K562 (cell line): Measurements from ENCODE around the gene DSP. TPM values are rescaled to one million over a fixed set of nuclear protein-coding genes. Genes with fewer than 3 reads are reported as not detected.
A peak's percentile ranks its signal among the peaks of the same experiment; 100 is the strongest.

Experiments
- ATAC-seq: fragments of 200-7000 bp; cut with Tn5 transposase; 3 replicates; pipeline ENCODE4 v1.9.1; 2020; ENCODE audit warnings: moderate library complexity
- BruUV-seq: library from RNA; stranded (reverse); fragments of 400-500 nt; replicated peaks from 2 replicates; lab custom pipeline; 2021; lab: Mats Ljungman, UMichigan
- CTCF ChIA-PET: fragments of 300-600 bp; formaldehyde crosslinking; extraction: SDS; loops from one replicate; lab custom pipeline; 2021; ENCODE audit warnings: low intra/inter-chr PET ratio; lab: Yijun Ruan, JAX
- POLR2A ChIA-PET: fragments of 300-600, 350-650 bp; sonication (Branson Sonifier 250); formaldehyde crosslinking; extraction: SDS; loops from one replicate; lab custom pipeline; 2021; ENCODE audit warnings: antibody characterized with exemption, inconsistent platforms; lab: Yijun Ruan, JAX
- DNase-seq, 4 experiments: peaks; one replicate each; pipeline versions ENCODE4 v3.0.0 to v3.0.0-alpha.2; 2011 to 2018; ENCODE audit warnings: low spot score in 3 of 4, mixed read lengths in 3 of 4; ENCODE audit errors: extremely low read depth in 1 of 4
- FAIRE-seq: peaks from 2 replicates; lab custom pipeline; 2011; peaks lifted over from hg19 to GRCh38; lab: Jason Lieb, UNC
- H2AFZ ChIP-seq: 2 replicates; pipeline ENCODE4 v1.6.0; 2011; ENCODE audit warnings: low read depth, low read length, control low read depth, inconsistent platforms
- H3K27ac ChIP-seq: fragments of 200-600 bp; 3 replicates; pipeline ENCODE4 v1.8.0; 2011; ENCODE audit warnings: low read depth, mild to moderate bottlenecking, control low read depth, inconsistent platforms, low read length, moderate library complexity, mixed read lengths; ENCODE audit errors: extremely low read depth
- H3K27me3 ChIP-seq, 2 experiments: fragments of 300-600 bp in 1 of 2; 2 replicates in 1 of 2; 3 replicates in 1 of 2; pipeline versions ENCODE4 v1.6.0 to v1.8.0; 2011; ENCODE audit warnings: inconsistent platforms in 2 of 2, low read length in 2 of 2, mild to moderate bottlenecking in 1 of 2, mixed read lengths in 1 of 2, moderate library complexity in 1 of 2; ENCODE audit not compliant: control insufficient read depth in 2 of 2, insufficient read depth in 2 of 2
- H3K36me3 ChIP-seq: fragments of 300-600 bp; 3 replicates; pipeline ENCODE4 v1.8.0; 2011; ENCODE audit warnings: mild to moderate bottlenecking, low read length, inconsistent platforms; ENCODE audit not compliant: control insufficient read depth, insufficient read depth
- H3K4me1 ChIP-seq, 2 experiments: fragments of 200-600 bp in 1 of 2; replicated peaks in 1 of 2; 2 replicates in 1 of 2; 3 replicates in 1 of 2; pipeline versions ENCODE4 v1.5.1 to v1.8.0; 2011; ENCODE audit warnings: inconsistent platforms in 2 of 2, low read length in 2 of 2, mild to moderate bottlenecking in 1 of 2, mixed read lengths in 1 of 2, moderate library complexity in 1 of 2; ENCODE audit not compliant: control insufficient read depth in 2 of 2, insufficient read depth in 2 of 2
- H3K4me2 ChIP-seq: 2 replicates; pipeline ENCODE4 v1.6.1; 2011; ENCODE audit warnings: low read length, control low read depth, inconsistent platforms, mixed read lengths; ENCODE audit not compliant: insufficient read depth
- H3K4me3 ChIP-seq: fragments of 200-600 bp; sonication (generic), shearing (Covaris generic); 2 replicates; pipeline ENCODE4 v1.5.1; 2016; ENCODE audit warnings: control low read depth, inconsistent platforms
- H3K79me2 ChIP-seq: fragments of 200-600 bp; 3 replicates; pipeline ENCODE4 v1.8.0; 2011; ENCODE audit warnings: low read length, inconsistent platforms; ENCODE audit not compliant: control insufficient read depth, insufficient read depth
- H3K9ac ChIP-seq, 2 experiments: 2 replicates each; pipeline versions ENCODE4 v1.6.0 to v1.6.1; 2011; ENCODE audit warnings: low read depth in 2 of 2, low read length in 2 of 2, control low read depth in 1 of 2, inconsistent platforms in 1 of 2, mild to moderate bottlenecking in 1 of 2, mixed read lengths in 1 of 2; ENCODE audit not compliant: insufficient read depth in 1 of 2
- H3K9me1 ChIP-seq: one replicate; pipeline ENCODE4 v1.6.0; 2011; ENCODE audit warnings: inconsistent platforms, mild to moderate bottlenecking, low read length, moderate library complexity; ENCODE audit not compliant: control insufficient read depth, insufficient read depth
- H3K9me3 ChIP-seq: replicated peaks from 2 replicates; pipeline ENCODE4 v1.5.1; 2011; ENCODE audit warnings: low read depth, low read length, inconsistent platforms; ENCODE audit not compliant: control insufficient read depth, insufficient read depth
- H4K20me1 ChIP-seq: replicated peaks from 2 replicates; pipeline ENCODE4 v1.6.1; 2011; ENCODE audit warnings: low read length, inconsistent platforms, mixed read lengths; ENCODE audit not compliant: control insufficient read depth, insufficient read depth
- BMI1 ChIP-seq: fragments of 150-350 bp; IDR thresholded peaks from 2 replicates; pipeline ENCODE4 v1.6.1; 2014; ENCODE audit warnings: low read length
- CBX8 ChIP-seq: fragments of 200-600 bp; sonication (generic); IDR thresholded peaks from 2 replicates; pipeline ENCODE4 v1.6.1; 2012; ENCODE audit warnings: borderline replicate concordance, mixed run types, low read depth, mild to moderate bottlenecking, moderate library complexity, mixed read lengths, low read length, control low read depth, inconsistent platforms; ENCODE audit not compliant: poor library complexity, severe bottlenecking; ENCODE audit errors: extremely low read depth
- PML ChIP-seq: IDR thresholded peaks from 2 replicates; pipeline ENCODE4 v1.6.1; 2012; ENCODE audit warnings: low read length, inconsistent platforms
- RNF2 ChIP-seq: sonication (generic); IDR thresholded peaks from 2 replicates; pipeline ENCODE4 v1.6.1; 2016
- STAT5A ChIP-seq: IDR thresholded peaks from 2 replicates; pipeline ENCODE4 v1.6.1; 2012; ENCODE audit warnings: low read length, inconsistent platforms, borderline replicate concordance
- TSHZ1 ChIP-seq: fragments of 250-450 bp; sonication (Bioruptor Pico); IDR thresholded peaks from 2 replicates; pipeline ENCODE4 v1.4.0; 2020; ENCODE audit warnings: mild to moderate bottlenecking, moderate library complexity
- WGBS: fragments of 100-300 bp; shearing (Covaris generic); methylation state at CpG from one replicate; pipeline ENCODE4 v1.1.6; 2016; ENCODE audit warnings: low coverage, mixed read lengths; ENCODE audit not compliant: insufficient coverage; ENCODE audit errors: missing lambda C conversion rate; 5-methylcytosine and 5-hydroxymethylcytosine counted together
- in situ Hi-C: fragments of 300-500 bp; cut with MboI; formaldehyde crosslinking; loops from 4 replicates; pipeline ENCODE4 v1.15.0; 2018; ENCODE audit warnings: inconsistent platforms, mixed read lengths
- intact Hi-C: fragments of 100-400 bp; cut with micrococcal nuclease; formaldehyde crosslinking; loops from 2 replicates; pipeline ENCODE4 v1.14.2; 2022
- polyA plus RNA-seq, 8 experiments: library from polyadenylated mRNA; depleted of rRNA in 4 of 8; stranded (reverse) in 5 of 8; unstranded in 3 of 8; fragments of >200 nt; fragmentation: Nextera tagmentation in 2 of 8; fragmentation: Illumina TruSeq in 1 of 8; extraction: Ambion mirVana in 2 of 8; extraction: Trizol in 1 of 8; gene quantifications; 2 replicates each; pipeline versions ENCODE4 v1.2.1 to v1.2.3, GENCODE V29; 2011 to 2014; ENCODE audit warnings: inconsistent platforms in 1 of 8, missing spikeins in 1 of 8
- total RNA-seq, 7 experiments: library from RNA; depleted of rRNA in 6 of 7; stranded (reverse); fragments of >200 nt in 6 of 7; fragmentation: Illumina TruSeq in 2 of 7; extraction: Trizol in 2 of 7; gene quantifications; 2 replicates each; pipeline versions ENCODE4 v1.2.1 to v1.2.3, GENCODE V29; 2011 to 2021; ENCODE audit warnings: low replicate concordance in 1 of 7

Gene DSP
- total and polyA plus RNA-seq, 9 of the 15 experiments (the other 6 are each of a cell fraction or from before 2014, with no cell fraction given) = under 0.01 to 0.24 (median 0.03) TPM; not detected in 2

GRCh38 chr6:7556394-7557106 lies 15.1 kb downstream of the DSP start:
- POLR2A ChIA-PET = interaction anchor here (0.9 kb wide), 1 partner anchor 88 kb away, joined by 4 read pairs; no protein-coding TSS in a partner anchor
- TF ChIP-seq TSHZ1 (CRISPR knock-in tag) (no peak), BMI1 (peak; percentile 56; the same call in 1 of the 2 replicates), PML (no peak), STAT5A (no peak), CBX8 (peak; percentile 98), RNF2 (peak; percentile 61; the same call in 1 of the 2 replicates)
- FAIRE-seq (no peak), ATAC-seq (no peak), DNase-seq (no peak)
- peaks cover 0 to 4% of the 10 kb centered on the region in 2 experiments; a peak in 1 of 5 replicates for H3K4me1 ChIP-seq
- in situ Hi-C loops = no loop called here
- peaks cover 6% of the 10 kb centered on the region; the same call in 1 of the 2 replicates for H4K20me1 ChIP-seq
- H3K9me1 ChIP-seq = no peaks in the 10 kb centered on the region
- WGBS = 3% methylated on average over 12 of the region's 12 CpGs
- BruUV-seq = no TSS peak
- H3K4me3 ChIP-seq = no peak overlapping the region
- no peak overlapping the region for H3K9ac ChIP-seq
- no peaks in the 10 kb centered on the region for H3K9me3 ChIP-seq
- CTCF ChIA-PET = no interaction called here
- no peak overlapping the region for H2AFZ ChIP-seq
- H3K79me2 ChIP-seq = no peaks in the 10 kb centered on the region
- no peak overlapping the region for H3K27ac ChIP-seq
- intact Hi-C loops = no loop called here
- no peaks in the 10 kb centered on the region for H3K36me3 ChIP-seq
- H3K4me2 ChIP-seq = no peak overlapping the region
- peaks cover 51 to 62% of the 10 kb centered on the region in 2 experiments for H3K27me3 ChIP-seq
